Skeletal muscle cell (primary cell): ENCODE results near the gene USP48.

Experiments
- DNase-seq: peaks from one replicate; pipeline ENCODE4 v3.0.0-alpha.2; 2010; ENCODE audit warnings: low read depth
- H3K4me3 ChIP-seq: 2 replicates; pipeline ENCODE4 v1.5.1; 2011; ENCODE audit warnings: low read depth, mild to moderate bottlenecking, control low read depth, low read length, moderate library complexity

The USP48 gene

GRCh38 chr1:21647431-21648351, 135.3 kb downstream of the USP48 start:
- no peak overlapping the region for H3K4me3 ChIP-seq
- DNase-seq = no peak

GRCh38 chr1:21645550-21645949, 137.4 kb downstream of the USP48 start:
- DNase-seq = no peak
- no peak overlapping the region for H3K4me3 ChIP-seq

- DNase-seq = no peak
- no peak overlapping the region for H3K4me3 ChIP-seq
Observed at GRCh38 chr1:21644906-21645305, 138.0 kb downstream of the USP48 start.

- no peak for DNase-seq
- H3K4me3 ChIP-seq = no peak overlapping the region
Observed at GRCh38 chr1:21644348-21644747, 138.6 kb downstream of the USP48 start.

- DNase-seq = no peak
- H3K4me3 ChIP-seq = no peak overlapping the region
Observed at GRCh38 chr1:21643624-21644023, 139.3 kb downstream of the USP48 start.

GRCh38 chr1:21641967-21642739, 140.8 kb downstream of the USP48 start:
- no peak for DNase-seq
- H3K4me3 ChIP-seq = no peak overlapping the region

GRCh38 chr1:21641537-21641936, 141.4 kb downstream of the USP48 start:
- no peak for DNase-seq
- no peak overlapping the region for H3K4me3 ChIP-seq

GRCh38 chr1:21641076-21641475, 141.9 kb downstream of the USP48 start:
- no peak for DNase-seq
- H3K4me3 ChIP-seq = no peak overlapping the region

- DNase-seq = no peak
- no peak overlapping the region for H3K4me3 ChIP-seq
Observed at GRCh38 chr1:21640653-21641052, 142.3 kb downstream of the USP48 start.

GRCh38 chr1:21639594-21640041, 143.3 kb downstream of the USP48 start:
- DNase-seq = no peak
- H3K4me3 ChIP-seq = no peak overlapping the region

- H3K4me3 ChIP-seq = no peak overlapping the region
- no peak for DNase-seq
Observed at GRCh38 chr1:21638531-21639341, 144.2 kb downstream of the USP48 start.

GRCh38 chr1:21637514-21637913, 145.4 kb downstream of the USP48 start:
- no peak for DNase-seq

GRCh38 chr1:21636029-21636428, 146.9 kb downstream of the USP48 start:
- DNase-seq = no peak
- no peak overlapping the region for H3K4me3 ChIP-seq

More at GRCh38 chr1:21637514-21637913, 145.4 kb downstream of the USP48 start:
- H3K4me3 ChIP-seq = no peak overlapping the region

- DNase-seq = no peak
- H3K4me3 ChIP-seq = no peak overlapping the region
Observed at GRCh38 chr1:21634806-21635535, 148.0 kb downstream of the USP48 start.

- H3K4me3 ChIP-seq = no peak overlapping the region
- DNase-seq = no peak
Observed at GRCh38 chr1:21633992-21634805, 148.8 kb downstream of the USP48 start.

- no peak for DNase-seq
- H3K4me3 ChIP-seq = no peak overlapping the region
Observed at GRCh38 chr1:21633141-21633755, 149.7 kb downstream of the USP48 start.

GRCh38 chr1:21631944-21632887, 150.7 kb downstream of the USP48 start:
- no peak overlapping the region for H3K4me3 ChIP-seq
- DNase-seq = no peak
